Activated naive CD4-positive, alpha-beta T cell treated with anti-CD3 and anti-CD28 coated beads, Interleukin-2, amount 50 U/mL, for 72 hours (primary cell): ENCODE data around the gene SNX9. TPM values are rescaled to one million over a fixed set of nuclear protein-coding genes. Genes with fewer than 3 reads are reported as not detected.
"Not testable (repeated sequence)": the region's sequence is repeated elsewhere in the genome, so short reads cannot be mapped to it uniquely, and the experiment has no call there.

Experiments
- ATAC-seq, 2 donors: fragments of 150-1000 bp; cut with Tn5 transposase; 2 replicates each; pipeline ENCODE4 v1.10.0; 2021; ENCODE audit warnings: mild to moderate bottlenecking in 2 of 2, moderate library complexity in 2 of 2
- DNase-seq, 2 donors: peaks; one replicate each; pipeline ENCODE4 v3.0.0; 2021 to 2022; ENCODE audit warnings: low spot score in 2 of 2
- H3K27ac Mint-ChIP-seq, 2 donors: one replicate each; pipeline ENCODE4 v1.8.0; 2022; ENCODE audit warnings: mild to moderate bottlenecking in 2 of 2, mixed read lengths in 2 of 2
- H3K36me3 Mint-ChIP-seq, 2 donors: one replicate each; pipeline ENCODE4 v1.8.0; 2022; ENCODE audit warnings: mixed read lengths in 2 of 2
- H3K9me3 Mint-ChIP-seq, 2 donors: one replicate each; pipeline ENCODE4 v1.8.0; 2022; ENCODE audit warnings: mixed read lengths in 2 of 2
- total RNA-seq, 2 donors: library from RNA; stranded (reverse); gene quantifications; one replicate each; pipeline ENCODE4 v1.2.3, GENCODE V29; 2022

Gene SNX9
- total RNA-seq, 2 donors from 2014 or later = 27.6 to 35.0 TPM

- Mint-ChIP-seq H3K36me3 (peaks cover 31 to 52% of the 10 kb centered on the region in 2 donors), H3K27ac (peak overlapping the region; percentile 8 to 77), H3K9me3 (no peaks in the 10 kb centered on the region)
- DNase-seq = no peak
- ATAC-seq = peak in 1 of 2 donors; percentile 53
Measured at GRCh38 chr6:157879873-157880254, 56.8 kb downstream of the SNX9 start.

- no peak for ATAC-seq
Measured at GRCh38 chr6:157880534-157880933, 57.5 kb downstream of the SNX9 start.

DNA sequence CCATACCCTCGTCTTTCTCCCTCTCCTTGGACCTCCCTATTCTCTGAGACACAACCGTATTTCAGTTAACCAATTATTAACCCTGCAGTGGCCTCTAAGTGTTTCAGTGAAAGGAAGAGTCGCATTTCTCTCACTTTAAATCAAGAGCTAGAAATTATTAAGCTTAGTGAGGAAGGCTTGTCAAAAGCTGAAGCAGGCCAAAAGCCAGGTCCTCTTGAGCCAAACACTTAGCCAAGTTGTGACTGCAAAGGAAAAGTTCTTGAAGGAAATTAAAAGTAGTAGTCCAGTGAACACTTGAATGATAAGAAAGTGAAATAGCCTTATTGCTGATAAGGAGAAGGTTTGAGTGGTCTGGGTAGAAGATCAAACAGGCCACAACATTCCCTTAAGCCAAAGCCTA, 58.3 kb downstream of the SNX9 start:
- H3K9me3 Mint-ChIP-seq = no peaks in the 10 kb centered on the region
- ATAC-seq (no peak), DNase-seq (no peak)
- peaks cover 25 to 57% of the 10 kb centered on the region in 2 donors for H3K36me3 Mint-ChIP-seq
- H3K27ac Mint-ChIP-seq = peak overlapping the region; percentile 66

More at GRCh38 chr6:157880534-157880933, 57.5 kb downstream of the SNX9 start:
- peak overlapping the region; percentile 4 to 8 for H3K27ac Mint-ChIP-seq
- no peak for DNase-seq
- H3K9me3 Mint-ChIP-seq = no peaks in the 10 kb centered on the region
- H3K36me3 Mint-ChIP-seq = peaks cover 25 to 50% of the 10 kb centered on the region in 2 donors

GRCh38 chr6:157884756-157885155, 61.7 kb downstream of the SNX9 start:
- peak in 1 of 2 donors; percentile 31 for ATAC-seq
- DNase-seq = no peak
- H3K36me3 Mint-ChIP-seq = peaks cover 46 to 66% of the 10 kb centered on the region in 2 donors
- H3K9me3 Mint-ChIP-seq = peaks cover 0 to 5% of the 10 kb centered on the region in 2 donors
- peak overlapping the region; percentile 95 to 96 for H3K27ac Mint-ChIP-seq

DNA sequence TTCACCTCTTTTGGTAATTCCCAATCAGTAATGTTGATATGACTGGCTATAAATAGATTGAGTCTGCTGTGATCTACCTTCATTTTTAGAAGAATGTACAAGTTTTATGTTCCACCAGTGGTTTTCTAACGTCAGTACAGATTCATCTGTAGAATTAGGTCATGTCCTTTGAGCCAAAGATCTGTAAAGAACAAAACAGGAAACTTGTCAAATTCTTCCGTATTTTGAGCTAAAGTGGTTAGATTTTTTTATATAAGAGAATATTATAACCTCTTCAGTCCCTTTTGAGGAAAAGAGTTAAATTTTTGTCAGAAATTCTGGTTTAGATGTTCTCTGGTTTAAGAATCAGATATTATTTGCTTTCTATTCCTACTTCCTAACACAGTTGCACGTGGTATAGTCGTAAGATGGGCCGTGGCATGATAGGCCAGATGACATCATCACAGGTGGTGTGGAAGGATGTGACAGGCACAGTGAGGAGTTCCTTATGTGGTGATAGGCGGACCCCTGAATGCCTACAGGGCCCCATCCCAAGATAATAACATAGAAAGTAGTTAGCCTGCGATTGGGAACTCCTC, 62.3 kb downstream of the SNX9 start:
- Mint-ChIP-seq H3K27ac (peak overlapping the region; percentile 95 to 96), H3K36me3 (peaks cover 42 to 60% of the 10 kb centered on the region in 2 donors), H3K9me3 (peaks cover 0 to 5% of the 10 kb centered on the region in 2 donors)
- peak; percentile 57 to 62 for DNase-seq
- ATAC-seq = peak; percentile 86 to 87

GRCh38 chr6:157885876-157886275, 62.8 kb downstream of the SNX9 start:
- Mint-ChIP-seq H3K36me3 (peaks cover 38 to 55% of the 10 kb centered on the region in 2 donors), H3K27ac (peak overlapping the region; percentile 95 to 96), H3K9me3 (peaks cover 0 to 5% of the 10 kb centered on the region in 2 donors)
- ATAC-seq (peak; percentile 67 to 77), DNase-seq (no peak)

GRCh38 chr6:157887892-157888291, 64.8 kb downstream of the SNX9 start:
- H3K9me3 Mint-ChIP-seq = peaks cover 0 to 5% of the 10 kb centered on the region in 2 donors
- no peak for ATAC-seq

GRCh38 chr6:157891544-157892362, 68.7 kb downstream of the SNX9 start:
- Mint-ChIP-seq H3K36me3 (peaks cover 23 to 29% of the 10 kb centered on the region in 2 donors), H3K27ac (peak overlapping the region; percentile 11 to 76), H3K9me3 (peaks cover 0 to 5% of the 10 kb centered on the region in 2 donors)
- peak in 1 of 2 donors; percentile 67 for ATAC-seq
- no peak for DNase-seq

More at GRCh38 chr6:157887892-157888291, 64.8 kb downstream of the SNX9 start:
- DNase-seq = no peak
- H3K36me3 Mint-ChIP-seq = peaks cover 30 to 34% of the 10 kb centered on the region in 2 donors
- peak overlapping the region in 1 of 2 donors; percentile 96 for H3K27ac Mint-ChIP-seq

- Mint-ChIP-seq H3K27ac (peak overlapping the region; percentile 11 to 76), H3K36me3 (peaks cover 16 to 24% of the 10 kb centered on the region in 2 donors)
Measured at GRCh38 chr6:157892363-157892877, 69.4 kb downstream of the SNX9 start.

GRCh38 chr6:157893238-157893637, 70.2 kb downstream of the SNX9 start:
- Mint-ChIP-seq H3K27ac (peak overlapping the region in 1 of 2 donors; percentile 66), H3K36me3 (peaks cover 8 to 16% of the 10 kb centered on the region in 2 donors), H3K9me3 (peaks cover 0 to 5% of the 10 kb centered on the region in 2 donors)
- ATAC-seq (peak; percentile 69 to 74), DNase-seq (no peak)

More at GRCh38 chr6:157892363-157892877, 69.4 kb downstream of the SNX9 start:
- DNase-seq (no peak), ATAC-seq (peak; percentile 31 to 74)
- peaks cover 0 to 5% of the 10 kb centered on the region in 2 donors for H3K9me3 Mint-ChIP-seq

DNA sequence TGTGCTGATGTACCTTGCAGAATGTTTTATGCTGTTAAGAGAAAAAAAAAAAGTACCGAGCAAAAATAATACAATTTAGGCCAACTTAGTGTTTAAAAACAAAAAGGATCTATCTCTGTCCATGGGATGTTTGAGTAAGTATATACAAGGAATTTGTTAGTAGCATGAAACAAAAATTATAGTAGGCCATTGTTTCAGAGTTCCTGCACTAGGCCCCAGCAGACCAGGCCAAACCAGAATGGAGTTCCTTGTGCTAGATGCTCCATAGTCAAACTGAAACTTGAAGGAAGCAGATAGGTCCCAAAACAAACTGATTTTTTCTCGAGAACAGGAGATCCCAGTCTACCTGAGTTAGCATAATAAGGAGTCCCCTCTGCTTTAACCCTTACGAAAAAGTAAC, 72.5 kb downstream of the SNX9 start:
- DNase-seq (no peak), ATAC-seq (no peak)
- Mint-ChIP-seq H3K27ac (no peak overlapping the region), H3K36me3 (peaks cover 0 to 14% of the 10 kb centered on the region in 2 donors), H3K9me3 (no peaks in the 10 kb centered on the region)

GRCh38 chr6:157896932-157897331, 73.9 kb downstream of the SNX9 start:
- H3K9me3 Mint-ChIP-seq = no peaks in the 10 kb centered on the region
- no peak overlapping the region for H3K27ac Mint-ChIP-seq
- ATAC-seq (no peak), DNase-seq (no peak)
- peaks cover 0 to 7% of the 10 kb centered on the region in 2 donors for H3K36me3 Mint-ChIP-seq

DNA sequence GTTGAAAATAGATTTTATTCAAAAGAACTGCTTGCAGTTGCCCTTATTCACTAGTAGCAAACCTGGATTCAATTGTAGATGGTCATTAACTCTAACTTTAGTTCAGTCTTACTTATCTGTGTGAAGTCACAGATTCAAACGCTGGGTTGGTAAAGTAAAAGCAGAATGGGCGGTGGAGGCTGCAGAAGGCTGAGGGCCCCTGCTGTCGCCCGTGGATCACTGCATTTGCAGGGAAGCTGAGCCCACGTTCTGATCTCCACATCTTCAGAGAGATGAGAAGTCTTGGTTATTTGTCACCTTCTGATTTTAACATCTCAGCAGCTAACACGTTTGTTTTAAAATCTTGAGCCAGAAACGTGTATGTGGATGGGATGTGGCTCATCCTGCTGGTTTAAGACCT, 75.1 kb downstream of the SNX9 start:
- ATAC-seq (peak; percentile 34 to 52), DNase-seq (no peak)
- Mint-ChIP-seq H3K36me3 (peaks cover 0 to 5% of the 10 kb centered on the region in 2 donors), H3K27ac (peak overlapping the region; percentile 0 to 11), H3K9me3 (no peaks in the 10 kb centered on the region)

GRCh38 chr6:157898640-157899039, 75.6 kb downstream of the SNX9 start:
- DNase-seq (no peak), ATAC-seq (no peak)
- Mint-ChIP-seq H3K9me3 (no peaks in the 10 kb centered on the region), H3K36me3 (peaks cover 0 to 5% of the 10 kb centered on the region in 2 donors), H3K27ac (peak overlapping the region; percentile 0 to 11)

GRCh38 chr6:157900262-157900661, 77.2 kb downstream of the SNX9 start:
- ATAC-seq = not testable (repeated sequence)

GRCh38 chr6:157900751-157901150, 77.7 kb downstream of the SNX9 start:
- not testable (repeated sequence) for H3K36me3 Mint-ChIP-seq, H3K27ac Mint-ChIP-seq, DNase-seq, ATAC-seq, H3K9me3 Mint-ChIP-seq

More at GRCh38 chr6:157900262-157900661, 77.2 kb downstream of the SNX9 start:
- not testable (repeated sequence) for H3K9me3 Mint-ChIP-seq, H3K27ac Mint-ChIP-seq, DNase-seq, H3K36me3 Mint-ChIP-seq

- DNase-seq = no peak
- H3K9me3 Mint-ChIP-seq = no peaks in the 10 kb centered on the region
- H3K27ac Mint-ChIP-seq = peak overlapping the region in 1 of 2 donors; percentile 55
- no peak for ATAC-seq
- H3K36me3 Mint-ChIP-seq = peaks cover 27 to 28% of the 10 kb centered on the region in 2 donors
Measured at GRCh38 chr6:157904999-157905398, 82.0 kb downstream of the SNX9 start.
